ENCODE results near the gene NKX2-3. TPM values are rescaled to one million over a fixed set of nuclear protein-coding genes. Genes with fewer than 3 reads are reported as not detected.

Gene NKX2-3
- total and polyA plus RNA-seq, 2 of the 8 experiments (the other 6 are each of a cell fraction or from before 2014, with no cell fraction given), result not detected

GRCh38 chr10:99523251-99523773 is 9.4 kb upstream of the NKX2-3 start:
- Histone ChIP-seq H2BK12ac (ENCODE audit: low read depth, low read length) (no peak overlapping the region; the same call in 1 of the 2 replicates), H3K36me3 (ENCODE audit: control insufficient read depth in 2 of 4, insufficient read depth in 4 of 4, low read length in 3 of 4) (no peaks in the 10 kb centered on the region), H2BK15ac (ENCODE audit: low read length) (no peak overlapping the region), H3K27ac (ENCODE audit: low read depth, low read length) (no peak overlapping the region), H4K5ac (ENCODE audit: insufficient read length, low read depth, low read length) (no peak overlapping the region), H3K4me2 (ENCODE audit: insufficient read depth in 1 of 2, low read depth in 2 of 2, low read length in 2 of 2) (peak overlapping the region; percentile 66 to 70), H3K14ac (ENCODE audit: insufficient read length) (no peak overlapping the region), H3K18ac (ENCODE audit: extremely low read depth, low read length) (peak overlapping the region; percentile 28), H3K4me1 (replicated peaks in 1 of 4; ENCODE audit: control insufficient read depth in 3 of 4, insufficient read depth in 4 of 4, low read length in 3 of 4) (peaks cover 15 to 41% (median 30%) of the 10 kb centered on the region in 4 experiments), H3K79me2 (ENCODE audit: control insufficient read depth in 1 of 2, insufficient read depth in 2 of 2, low read length in 2 of 2) (no peaks in the 10 kb centered on the region), H3K23me2 (ENCODE audit: low read depth, low read length) (peaks cover 6% of the 10 kb centered on the region; the same call in 1 of the 2 replicates), H3K9ac (replicated peaks in 1 of 4; ENCODE audit: extremely low read depth in 1 of 4, low read depth in 3 of 4, low read length in 3 of 4) (no peak overlapping the region), H3K27me3 (replicated peaks in 1 of 4; ENCODE audit: control insufficient read depth in 3 of 4, extremely low read depth in 1 of 4, insufficient read depth in 3 of 4, low read length in 3 of 4) (peaks cover 91 to 100% (median 97%) of the 10 kb centered on the region in 4 experiments), H3K9me3 (ENCODE audit: insufficient read depth in 2 of 2, low read depth in 1 of 2, low read length in 1 of 2) (no peaks in the 10 kb centered on the region), H2BK20ac (ENCODE audit: low read length) (no peak overlapping the region), H3K4me3 (ENCODE audit: extremely low read depth in 1 of 4, insufficient read depth in 2 of 4, low read depth in 3 of 4, low read length in 4 of 4) (peak overlapping the region; percentile 27 to 56 (median 34); a peak in 6 of 8 replicates), H2BK5ac (ENCODE audit: low read depth, low read length) (no peak overlapping the region), H2AFZ (ENCODE audit: low read length) (no peak overlapping the region), H4K20me1 (replicated peaks in 1 of 2; ENCODE audit: control insufficient read depth in 1 of 2, insufficient read depth in 2 of 2, low read length in 2 of 2) (peaks cover 21 to 38% of the 10 kb centered on the region in 2 experiments), H2BK120ac (replicated peaks; ENCODE audit: low read depth, low read length) (no peak overlapping the region), H2AK5ac (ENCODE audit: low read depth, low read length) (no peak overlapping the region), H3K23ac (ENCODE audit: insufficient read length) (no peak overlapping the region), H3K4ac (replicated peaks; ENCODE audit: insufficient read length, low read depth, low read length) (no peak overlapping the region), H4K8ac (ENCODE audit: extremely low read depth, insufficient read depth, low read length) (no peak overlapping the region), H4K91ac (replicated peaks; ENCODE audit: insufficient read length, low read length) (no peak overlapping the region), H3K56ac (replicated peaks; ENCODE audit: insufficient read length, low read depth, low read length) (no peak overlapping the region), H3K79me1 (ENCODE audit: low read depth, low read length) (no peaks in the 10 kb centered on the region)
- POLR2A ChIA-PET (ENCODE audit: partially characterized antibody), result interaction anchor here (0.8 to 1.6 kb wide), 4 partner anchors 8 to 15 kb away, joined by 3 to 9 read pairs (median 5); partner anchors contain the start of gene NKX2-3
- FAIRE-seq (no peak), DNase-seq (ENCODE audit: low read depth in 1 of 2, low spot score in 2 of 2) (peak in 1 of 2 experiments; percentile 68)
- WGBS, 2 experiments (ENCODE audit: extremely low coverage in 1 of 2, insufficient coverage in 1 of 2, insufficient read length in 1 of 2, insufficient replicate concordance in 2 of 2, low coverage in 1 of 2, low lambda C conversion rate in 2 of 2, missing lambda C conversion rate in 1 of 2), result 5% methylated on average over 20 of the region's 25 CpGs; no CpG with 5 or more reads in 1 of the 2 experiments
- CTCF ChIA-PET (ENCODE audit: partially characterized antibody), result interaction anchor here (0.6 to 2.3 kb wide), 7 partner anchors 9 to 87 kb away, joined by 3 to 9 read pairs (median 3); no protein-coding TSS in a partner anchor
- TF ChIP-seq TAF7 (optimal IDR thresholded peaks at IDR 0.05; ENCODE audit: borderline replicate concordance, low read depth, low read length) (no peak), ASH2L (IDR thresholded peaks at IDR 0.05; ENCODE audit: low read length) (peak; percentile 14), EP300 (IDR thresholded peaks at IDR 0.05; ENCODE audit: borderline replicate concordance in 1 of 2, low read depth in 2 of 2, low read length in 2 of 2) (no peak), POU5F1 (IDR thresholded peaks at IDR 0.05; ENCODE audit: low read depth, low read length) (no peak), TEAD4 (IDR thresholded peaks at IDR 0.05; ENCODE audit: low read depth, low read length) (peak; percentile 29; the same call in 1 of the 2 replicates), EGR1 (IDR thresholded peaks at IDR 0.05; ENCODE audit: borderline replicate concordance, low read depth, low read length) (peak; percentile 37; the same call in 1 of the 2 replicates), SRF (IDR thresholded peaks at IDR 0.05; ENCODE audit: low read depth, low read length) (no peak), TCF12 (IDR thresholded peaks at IDR 0.05; ENCODE audit: low read depth, low read length) (0 out of 2 replicates have a peak, but pooled peaks have one; percentile 39)
